Stimulated activated CD4-positive, alpha-beta T cell treated with anti-CD3 and anti-CD28 coated beads, Interleukin-1b, Interleukin-23, amount 100 ng/mL, for 1 hour (primary cell): Measurements from ENCODE around the gene PRPF31.
"Not testable (repeated sequence)": the region's sequence is repeated elsewhere in the genome, so short reads cannot be mapped to it uniquely, and the experiment has no call there.

Experiments used
- DNase-seq, 2 donors: peaks; one replicate each; pipeline ENCODE4 v3.0.0-alpha.2; 2020; ENCODE audit warnings: low read depth in 2 of 2

The PRPF31 gene

GRCh38 chr19:54162884-54163283 lies 47.3 kb downstream of the PRPF31 start:
- no peak for DNase-seq

- peak in 1 of 2 donors; percentile 14 for DNase-seq
Observed at GRCh38 chr19:54164369-54165068, 49.0 kb downstream of the PRPF31 start.

- DNase-seq = no peak
Observed at GRCh38 chr19:54165222-54165621, 49.7 kb downstream of the PRPF31 start.

DNA sequence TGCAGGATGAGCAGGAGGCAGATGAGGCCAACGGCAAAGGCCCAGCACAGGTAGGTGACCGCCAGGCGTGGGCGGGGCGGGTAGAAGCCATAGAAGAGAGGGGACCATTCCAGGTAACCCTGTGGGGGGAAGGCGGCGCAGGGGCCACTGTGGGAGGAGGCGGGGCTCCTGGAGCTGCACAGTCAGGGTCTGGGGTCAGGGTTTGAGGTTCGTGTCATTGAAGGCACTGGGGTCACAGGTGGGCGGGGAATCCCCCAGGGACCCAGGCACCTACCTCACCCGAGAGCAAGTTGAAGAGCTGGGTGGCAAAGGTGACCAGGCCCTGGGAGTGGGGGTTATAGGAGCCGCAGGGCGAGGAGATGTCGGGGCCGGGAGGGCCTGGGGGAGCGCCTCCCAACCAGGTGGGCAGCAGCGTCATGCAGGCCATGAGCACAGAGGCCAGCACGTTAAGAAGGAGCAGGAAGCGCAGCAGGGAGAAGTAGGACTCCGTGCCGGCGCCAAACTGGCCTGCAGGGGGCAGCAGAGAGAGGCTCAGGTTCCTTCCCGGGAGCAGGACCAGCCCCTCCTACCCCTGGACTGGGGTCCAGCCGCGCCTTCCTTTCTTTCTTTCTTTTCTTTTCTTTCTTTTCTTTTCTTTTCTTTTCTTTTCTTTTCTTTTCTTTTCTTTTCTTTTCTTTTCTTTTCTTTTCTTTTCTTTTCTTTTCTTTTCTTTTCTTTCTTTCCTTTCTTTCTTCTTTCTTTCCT lies 52.8 kb downstream of the PRPF31 start:
- DNase-seq = peak; percentile 84 to 93

GRCh38 chr19:54169149-54169740 lies 53.7 kb downstream of the PRPF31 start:
- DNase-seq = no peak

GRCh38 chr19:54171736-54172431 lies 56.3 kb downstream of the PRPF31 start:
- DNase-seq = not testable (repeated sequence)

- no peak for DNase-seq
Observed at GRCh38 chr19:54172471-54173358, 57.2 kb downstream of the PRPF31 start, which contains the start of gene TMC4. TSS of gene TMC4 (minus strand) at chr19:54173160. CDS start at chr19:54173117, 43 bp downstream.

DNA sequence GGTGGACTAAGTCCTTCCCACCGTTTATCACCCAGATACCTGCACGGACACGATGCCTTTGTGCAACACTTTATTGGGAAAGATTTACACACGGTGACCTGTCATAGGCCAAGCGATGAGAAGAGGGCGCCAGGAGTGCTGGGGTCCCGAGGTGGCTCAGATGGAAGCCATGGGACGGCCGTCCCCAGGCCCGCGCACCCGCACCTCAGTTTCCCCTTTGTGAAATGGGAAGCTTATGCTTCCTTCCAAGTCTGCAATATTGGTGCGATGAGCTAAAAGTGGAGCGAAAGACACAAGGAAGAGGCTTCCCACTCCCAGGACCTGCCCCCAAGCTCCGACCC lies 57.8 kb downstream of the PRPF31 start:
- no peak for DNase-seq

DNA sequence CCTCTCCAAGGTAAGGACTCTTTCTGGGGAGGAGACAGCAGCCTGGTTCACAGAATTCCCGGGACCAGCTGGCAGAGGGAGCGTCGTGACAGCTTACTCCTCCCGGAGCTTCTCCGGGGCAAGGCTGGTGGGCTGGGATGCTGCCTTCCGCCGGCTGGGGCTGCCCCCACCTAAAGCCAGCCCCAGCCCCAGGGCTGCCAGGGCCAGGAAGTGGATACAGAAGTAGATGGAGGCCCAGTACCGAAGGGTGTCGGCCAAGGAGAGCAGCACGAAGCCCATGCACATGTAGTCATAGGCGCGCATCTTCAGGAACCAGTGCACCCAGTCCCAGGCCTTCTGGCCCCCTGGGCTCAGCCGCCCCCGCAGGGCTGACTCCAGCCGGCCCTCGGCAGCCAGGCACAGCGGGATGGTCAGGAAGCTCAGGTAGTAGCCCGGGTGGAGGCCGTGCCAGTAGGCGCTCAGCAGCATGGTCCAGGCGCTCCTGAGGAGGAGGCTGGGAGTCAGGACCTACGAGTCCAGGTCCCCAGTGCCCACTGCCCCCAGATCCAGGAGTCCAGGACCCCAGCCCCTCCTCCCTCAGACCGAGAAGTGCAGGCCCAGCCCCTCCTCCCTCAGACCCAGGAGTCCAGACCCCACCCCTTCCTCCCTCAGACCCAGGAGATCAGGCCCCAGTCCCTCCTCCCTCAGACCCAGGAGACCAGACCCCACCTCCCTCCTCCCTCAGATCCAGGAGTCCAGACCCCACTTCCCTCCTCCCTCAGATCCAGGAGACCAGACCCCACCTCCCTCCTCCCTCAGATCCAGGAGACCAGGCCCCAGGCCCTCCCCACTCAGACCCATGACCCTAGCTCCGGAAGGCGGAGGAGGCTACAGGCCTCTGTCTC lies 58.6 kb downstream of the PRPF31 start:
- no peak for DNase-seq

DNA sequence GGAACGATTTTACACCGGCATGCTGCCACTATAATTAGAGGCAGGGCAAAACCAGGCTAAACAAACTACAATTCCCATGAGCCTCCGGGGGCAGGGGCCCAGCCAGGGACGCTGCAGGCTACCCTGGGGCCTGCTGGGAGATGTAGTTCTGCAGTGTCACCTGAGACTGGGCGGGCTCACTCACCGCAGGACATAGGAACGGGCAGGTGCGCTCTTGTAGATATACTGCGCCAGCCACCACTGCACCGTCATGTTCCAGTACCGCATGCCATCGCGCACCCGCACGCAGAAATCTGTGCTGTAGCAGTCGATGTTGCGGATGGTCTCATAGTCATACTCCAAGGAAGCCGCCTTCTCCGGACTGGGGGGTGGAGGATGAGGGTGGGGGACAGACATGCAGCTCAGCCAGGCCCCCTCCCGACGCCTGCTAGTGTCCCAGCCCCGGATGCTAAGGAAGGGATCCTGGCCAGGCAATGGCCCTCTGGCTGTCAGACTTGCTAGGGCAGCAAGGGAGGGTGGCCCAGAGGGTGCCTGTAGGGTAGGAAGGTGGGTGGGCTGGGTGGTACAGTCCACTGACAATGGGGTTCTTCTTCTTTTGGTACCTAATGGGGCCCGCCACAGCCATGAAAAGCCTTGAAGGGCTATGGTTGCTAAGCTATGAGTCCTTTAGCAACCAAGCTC lies 63.2 kb downstream of the PRPF31 start:
- no peak for DNase-seq

DNA sequence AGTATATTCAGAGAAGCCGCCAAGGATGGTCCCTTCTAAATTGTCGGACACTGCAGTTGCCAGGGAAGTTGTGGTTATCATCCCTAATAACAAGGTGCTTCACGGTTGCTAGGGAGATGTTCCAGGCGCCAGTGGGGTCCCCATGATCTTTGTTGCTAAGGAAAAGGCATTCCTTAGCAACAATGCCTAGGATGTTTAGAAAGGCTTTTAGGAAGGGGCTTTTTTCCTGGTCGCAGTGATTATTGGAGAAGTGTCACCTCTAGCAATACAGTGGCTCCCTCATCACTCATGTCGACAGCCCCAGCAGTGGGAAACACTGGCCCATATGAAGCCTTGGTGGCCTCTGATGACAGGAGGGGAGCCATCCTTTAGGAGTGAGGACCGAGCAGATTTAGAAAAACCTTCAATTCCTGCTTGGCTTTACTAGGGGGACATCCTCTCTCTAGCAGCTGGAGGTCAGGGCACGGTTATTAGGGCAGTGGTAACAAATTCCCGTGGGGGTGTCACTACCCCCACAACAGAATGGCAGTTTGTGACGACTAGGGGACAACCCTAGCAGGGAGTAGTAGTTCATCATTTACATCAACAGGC lies 63.8 kb downstream of the PRPF31 start:
- no peak for DNase-seq

- DNase-seq = no peak
Observed at GRCh38 chr19:54179921-54180461, 64.4 kb downstream of the PRPF31 start.

DNA sequence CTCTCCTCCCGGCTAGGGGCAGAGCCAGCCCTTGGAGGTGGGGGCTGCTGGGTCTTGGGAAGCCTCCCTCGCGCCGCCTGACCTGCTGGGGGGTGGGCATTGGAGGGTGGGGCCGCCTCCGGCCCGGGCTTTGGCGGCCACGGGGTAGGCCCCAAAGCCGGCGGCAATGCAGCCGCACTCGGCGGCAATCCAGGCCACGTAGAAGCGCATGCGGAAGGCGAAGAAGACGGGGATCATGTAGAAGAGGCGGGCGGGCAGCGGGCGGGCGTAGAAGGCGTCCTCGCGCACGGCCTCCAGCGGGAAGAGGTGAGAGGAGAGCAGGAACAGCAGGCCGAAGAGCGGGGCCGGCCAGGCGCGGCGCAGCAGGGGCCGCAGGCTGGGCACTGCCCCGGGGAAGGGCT lies 65.1 kb downstream of the PRPF31 start:
- no peak for DNase-seq
